Renal cortical epithelial cell (primary cell): ENCODE data around the gene FOXL3. TPM values are rescaled to one million over a fixed set of nuclear protein-coding genes. Genes with fewer than 3 reads are reported as not detected.
"Not testable (repeated sequence)": the region's sequence is repeated elsewhere in the genome, so short reads cannot be mapped to it uniquely, and the experiment has no call there.

Experiments used
- DNase-seq: peaks from one replicate; pipeline ENCODE4 v3.0.0-alpha.2; 2011; ENCODE audit warnings: low read depth
- total RNA-seq: library from RNA; depleted of rRNA; stranded (reverse); fragments of >200 nt; gene quantifications from 2 replicates; pipeline ENCODE4 v1.2.3, GENCODE V29; 2014

FOXL3 gene
- total RNA-seq, 1 donor from 2014 or later = not detected

DNA sequence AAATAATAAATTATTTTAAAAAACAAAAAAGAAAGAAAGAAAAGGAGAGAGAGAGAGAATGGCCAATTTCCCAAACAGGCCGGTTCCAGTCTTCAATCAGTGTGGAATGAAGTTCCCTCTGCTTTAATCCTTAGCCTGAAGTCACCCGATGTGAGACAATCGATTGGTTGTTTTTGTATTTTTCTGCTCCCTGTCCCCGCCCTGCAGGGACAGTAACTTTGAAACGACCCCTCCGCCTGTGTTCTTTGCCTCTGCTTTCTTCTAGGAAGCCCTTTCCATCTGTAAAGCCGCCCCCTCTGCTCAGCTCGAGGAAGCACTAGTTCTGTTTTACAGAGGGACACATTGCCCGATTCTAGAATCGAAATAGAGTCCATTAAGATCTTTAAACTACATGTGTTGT lies 33.4 kb downstream of the FOXL3 start:
- DNase-seq = no peak

DNA sequence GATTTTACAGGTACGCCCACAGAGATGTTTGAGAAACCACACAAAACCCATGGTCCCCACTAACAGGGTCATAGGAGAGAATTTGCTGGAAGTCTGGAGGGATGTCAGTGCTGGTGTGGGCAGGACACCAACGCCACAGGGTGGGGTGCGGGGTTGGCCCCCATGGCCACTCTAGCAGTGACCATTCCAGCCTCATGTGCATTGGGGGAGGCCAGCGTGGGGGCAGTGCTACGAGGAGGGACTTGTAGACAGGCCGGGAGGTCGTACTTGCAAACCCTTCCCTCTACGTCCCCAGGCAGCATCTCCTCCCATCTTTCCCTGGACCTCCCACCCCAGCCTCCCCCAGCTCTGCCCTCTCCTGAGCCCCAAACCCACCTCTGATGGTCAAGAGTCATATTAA lies 34.0 kb downstream of the FOXL3 start:
- DNase-seq = no peak

DNA sequence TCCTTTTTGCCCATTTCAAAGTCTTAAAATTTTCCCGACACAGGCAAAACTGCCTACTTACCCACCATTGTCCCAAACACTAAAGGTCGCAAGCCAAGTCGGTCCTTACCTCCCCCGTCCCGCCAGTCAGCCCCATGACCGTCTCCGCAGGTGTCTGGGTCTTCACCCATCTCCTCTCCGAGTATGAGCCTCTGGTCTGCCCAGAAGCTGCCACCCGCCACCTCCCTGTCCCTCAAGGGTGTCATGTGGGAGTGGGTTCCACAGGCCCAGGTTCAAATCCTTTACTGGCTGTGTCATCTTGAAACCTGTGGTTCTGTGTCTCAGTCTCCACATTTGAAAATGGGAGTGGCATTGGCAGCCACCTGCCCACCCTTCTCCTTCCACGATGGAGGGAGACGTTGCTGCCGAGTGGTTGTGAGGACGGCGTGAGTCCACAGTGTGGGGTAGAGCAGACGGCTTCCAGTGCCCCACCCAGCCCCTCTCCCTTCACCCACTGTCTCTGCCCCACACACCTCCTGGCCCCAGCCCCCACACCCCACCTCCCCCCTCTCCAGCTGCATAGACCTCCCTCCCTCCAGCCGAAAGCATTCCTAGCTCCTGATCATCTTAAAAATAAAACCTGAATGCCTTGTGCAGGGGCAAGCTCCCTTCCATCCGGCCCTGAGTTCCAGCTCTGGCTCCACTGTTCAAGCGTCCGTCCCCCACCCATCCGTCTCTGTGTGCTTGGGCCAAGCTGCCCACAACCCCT lies 35.3 kb downstream of the FOXL3 start:
- no peak for DNase-seq

DNA sequence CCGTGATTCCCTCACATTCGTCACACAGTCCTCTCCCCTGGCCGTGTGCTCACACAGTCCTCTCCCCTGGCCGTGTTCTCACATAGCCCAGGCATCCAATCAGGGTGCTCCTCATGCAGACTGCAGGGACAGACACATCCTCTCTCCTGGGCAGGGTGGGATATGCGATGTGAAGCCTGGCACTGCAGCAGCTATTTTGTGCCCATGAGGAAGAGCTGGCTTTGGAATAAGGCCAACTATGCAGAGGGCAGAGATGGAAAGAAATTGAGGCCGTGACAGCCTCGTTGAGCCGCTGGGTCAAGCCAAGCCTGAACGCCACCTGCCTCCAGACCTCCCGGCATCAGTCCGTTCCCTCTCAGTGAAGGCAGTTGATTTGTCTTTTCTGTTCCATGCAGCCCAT lies 35.8 kb downstream of the FOXL3 start:
- DNase-seq = no peak

DNA sequence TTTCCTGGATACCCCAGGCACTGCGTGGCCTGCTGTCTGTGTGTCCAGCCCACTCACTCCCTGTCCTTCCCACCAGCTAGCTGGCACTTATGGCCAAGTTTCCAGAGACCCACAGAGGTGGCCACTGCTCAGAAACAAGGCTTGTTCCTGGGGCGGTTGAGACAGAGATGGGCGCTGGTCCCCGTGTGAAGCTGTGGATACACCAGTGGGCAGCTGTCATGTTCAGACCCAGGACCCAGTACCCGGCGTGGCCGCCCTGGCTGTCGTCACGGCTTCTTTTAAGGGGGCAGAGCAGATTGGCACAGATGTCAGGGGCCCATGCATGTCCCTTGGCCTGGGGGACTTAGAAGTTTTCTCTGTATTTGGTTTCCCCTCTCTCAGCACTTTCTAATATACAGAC lies 36.3 kb downstream of the FOXL3 start:
- DNase-seq = no peak

DNA sequence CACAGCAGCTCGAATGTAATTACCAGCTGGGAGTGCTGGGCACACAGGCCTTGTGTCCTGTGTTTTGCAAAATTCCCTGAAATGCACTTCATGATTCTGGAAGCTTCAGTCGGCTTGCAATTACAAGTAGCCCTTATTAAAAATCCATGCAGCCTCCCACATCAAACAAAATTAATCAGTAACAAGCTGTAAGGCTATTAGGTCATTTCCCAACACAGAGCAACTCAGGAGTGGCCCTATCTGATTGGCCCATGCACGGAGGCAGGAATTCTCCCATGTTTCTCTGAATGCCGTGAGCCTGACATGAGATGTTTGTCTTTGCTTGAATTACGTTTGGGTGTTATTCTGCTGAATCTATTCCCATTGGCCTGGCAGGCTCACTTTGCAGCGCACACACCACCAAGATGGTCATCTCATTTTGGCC lies 36.9 kb downstream of the FOXL3 start:
- DNase-seq = peak; percentile 98

DNA sequence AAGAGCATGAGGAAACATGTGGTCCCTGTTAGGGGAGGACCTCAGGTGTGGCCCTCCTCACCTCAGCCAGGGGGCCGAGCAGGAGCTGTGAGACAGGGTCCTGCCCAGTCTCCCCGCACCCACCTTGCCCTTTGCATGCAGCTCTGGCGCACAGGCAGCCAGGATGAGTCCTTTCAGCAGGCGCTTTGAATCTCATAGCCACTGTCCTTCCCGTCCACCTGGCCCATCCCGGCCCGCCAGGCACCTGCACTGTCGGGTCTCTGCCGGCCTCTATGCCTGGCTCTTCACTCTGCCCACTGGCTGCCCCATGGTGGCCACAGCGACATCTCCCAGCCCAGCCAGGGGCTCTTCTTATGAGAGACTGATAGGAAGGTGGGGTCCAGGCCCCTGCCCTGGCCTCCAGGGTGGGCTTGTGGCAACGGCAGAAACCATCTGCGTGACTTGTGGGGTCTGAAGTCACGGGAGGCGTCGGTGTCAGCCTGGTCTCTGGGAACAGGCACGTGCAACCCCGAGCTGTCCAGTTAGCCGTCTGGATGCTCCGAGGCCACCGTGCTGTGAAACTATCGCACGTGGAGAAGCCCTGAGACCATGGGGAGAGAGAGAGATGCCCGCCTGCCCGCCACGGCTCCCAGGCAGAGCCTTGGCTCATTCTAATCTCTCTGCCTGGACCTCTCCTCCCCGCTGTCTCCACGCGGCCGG lies 37.4 kb downstream of the FOXL3 start:
- DNase-seq = no peak

DNA sequence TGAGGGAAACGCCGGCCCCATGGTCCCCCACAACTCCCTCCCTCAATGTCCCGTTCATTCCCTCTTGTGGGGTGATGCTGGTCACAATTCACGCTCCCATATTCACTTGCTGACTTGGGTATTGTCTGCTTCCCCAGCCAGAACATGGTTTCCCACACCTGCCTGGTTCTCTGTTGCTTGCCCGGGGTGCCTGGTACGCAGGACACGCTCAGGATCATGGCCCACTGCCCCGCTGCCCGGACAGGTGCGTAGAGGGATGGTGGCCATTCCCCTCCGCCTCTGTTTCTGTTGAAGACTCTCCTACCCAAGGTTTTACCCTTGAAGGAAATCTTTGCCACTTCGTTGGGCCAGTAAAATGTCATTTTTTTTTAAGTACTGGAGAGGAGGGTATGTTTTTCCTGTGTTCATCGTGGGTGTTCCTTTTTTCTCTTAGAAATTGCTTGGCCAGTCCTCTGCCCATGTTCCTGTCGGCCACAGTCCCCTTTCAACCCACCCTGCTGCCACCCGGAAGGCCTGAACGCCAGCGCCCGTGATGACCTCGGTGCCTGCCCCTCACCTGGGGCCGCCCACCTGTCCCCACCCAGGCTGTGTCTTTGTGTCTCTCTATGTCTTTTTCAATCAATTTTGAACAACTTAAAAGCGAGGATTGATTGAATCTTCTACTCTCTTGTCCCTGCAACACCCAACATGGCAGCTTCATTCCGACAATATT lies 38.2 kb downstream of the FOXL3 start:
- DNase-seq = no peak

DNA sequence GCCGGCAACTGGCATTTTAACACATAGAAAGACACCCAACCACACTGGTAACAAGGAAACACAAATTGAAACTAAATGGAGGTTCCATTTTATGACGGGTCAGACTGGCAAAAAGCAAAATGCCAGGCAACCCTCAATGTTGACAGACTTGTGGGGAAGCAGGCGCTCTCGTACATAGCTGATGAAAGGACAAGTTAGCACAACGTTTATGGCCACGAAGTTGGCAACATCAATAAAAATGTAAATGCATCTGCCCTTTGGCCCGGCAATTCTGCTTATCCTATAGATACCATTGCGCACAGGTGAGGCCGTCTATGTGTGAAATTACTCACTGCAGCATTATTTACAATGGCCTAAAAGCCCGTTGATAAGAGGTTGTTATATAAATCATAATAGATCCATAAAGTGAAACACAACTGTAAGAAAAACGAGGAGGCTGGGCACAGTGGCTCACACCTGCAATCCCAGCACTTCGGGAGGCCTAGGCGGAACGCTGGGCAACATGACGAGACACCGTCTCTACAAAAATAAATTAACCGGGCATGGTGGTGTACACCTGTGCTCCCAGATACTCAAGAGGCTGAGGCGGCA lies 39.8 kb downstream of the FOXL3 start:
- DNase-seq = no peak

DNA sequence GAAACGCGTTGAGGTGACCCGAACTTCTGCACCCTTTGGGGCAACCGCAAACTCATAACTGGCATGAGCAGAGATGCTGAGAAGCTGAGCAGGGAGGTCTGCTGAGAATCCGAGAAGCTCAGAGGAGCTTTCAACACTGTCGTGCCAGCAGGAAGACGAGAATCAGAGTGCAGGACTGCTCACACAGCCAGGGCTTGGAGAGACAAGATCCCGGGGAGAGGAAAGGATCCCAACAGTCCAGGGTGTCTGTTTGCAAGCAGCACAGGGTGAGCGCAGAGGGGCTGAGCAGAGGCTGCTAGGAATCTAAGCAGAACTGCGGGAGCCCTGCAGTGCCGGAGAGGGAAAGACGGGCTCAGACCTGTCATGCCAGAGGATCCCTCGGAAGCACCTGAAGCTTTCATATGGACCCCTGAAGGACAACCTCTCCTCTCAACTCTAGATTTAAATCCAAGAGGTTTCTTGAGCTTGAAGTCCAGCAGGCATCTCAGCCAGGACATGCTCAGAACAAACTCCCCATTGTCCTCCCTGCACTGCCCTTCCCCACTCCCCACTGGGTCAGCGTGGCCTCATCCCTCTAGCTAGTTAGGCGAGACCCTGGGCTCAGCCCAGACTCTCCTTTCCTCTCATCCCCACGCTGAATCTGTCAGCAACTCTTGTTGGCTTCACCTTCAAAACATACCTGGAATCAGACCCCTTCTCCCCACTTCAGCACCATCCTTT lies 40.7 kb downstream of the FOXL3 start:
- DNase-seq = no peak

DNA sequence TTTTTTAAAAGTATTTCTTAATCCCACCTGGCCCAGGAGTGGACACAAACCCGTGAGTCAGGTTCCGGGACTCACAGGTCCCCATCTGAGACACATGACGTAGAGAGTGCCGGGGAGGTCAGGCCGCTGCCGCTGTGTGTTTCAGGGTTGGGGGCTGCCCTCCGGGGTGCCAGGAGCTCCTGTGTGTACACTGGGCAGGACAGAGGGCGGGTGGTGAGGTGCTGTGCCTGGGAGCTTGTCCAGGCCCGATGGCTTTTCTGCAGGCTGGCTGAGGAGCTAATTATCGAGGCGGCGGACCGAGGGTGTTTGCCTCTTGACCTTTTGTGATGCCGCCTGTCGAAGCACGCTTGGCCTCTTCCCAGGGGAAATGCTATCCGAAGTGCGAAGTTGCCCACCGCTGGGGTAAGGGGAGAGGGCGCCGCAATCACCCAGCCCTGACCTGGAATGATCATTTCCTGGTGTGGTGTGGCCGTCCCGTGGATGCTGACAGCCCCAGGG lies 42.1 kb downstream of the FOXL3 start:
- DNase-seq = no peak

DNA sequence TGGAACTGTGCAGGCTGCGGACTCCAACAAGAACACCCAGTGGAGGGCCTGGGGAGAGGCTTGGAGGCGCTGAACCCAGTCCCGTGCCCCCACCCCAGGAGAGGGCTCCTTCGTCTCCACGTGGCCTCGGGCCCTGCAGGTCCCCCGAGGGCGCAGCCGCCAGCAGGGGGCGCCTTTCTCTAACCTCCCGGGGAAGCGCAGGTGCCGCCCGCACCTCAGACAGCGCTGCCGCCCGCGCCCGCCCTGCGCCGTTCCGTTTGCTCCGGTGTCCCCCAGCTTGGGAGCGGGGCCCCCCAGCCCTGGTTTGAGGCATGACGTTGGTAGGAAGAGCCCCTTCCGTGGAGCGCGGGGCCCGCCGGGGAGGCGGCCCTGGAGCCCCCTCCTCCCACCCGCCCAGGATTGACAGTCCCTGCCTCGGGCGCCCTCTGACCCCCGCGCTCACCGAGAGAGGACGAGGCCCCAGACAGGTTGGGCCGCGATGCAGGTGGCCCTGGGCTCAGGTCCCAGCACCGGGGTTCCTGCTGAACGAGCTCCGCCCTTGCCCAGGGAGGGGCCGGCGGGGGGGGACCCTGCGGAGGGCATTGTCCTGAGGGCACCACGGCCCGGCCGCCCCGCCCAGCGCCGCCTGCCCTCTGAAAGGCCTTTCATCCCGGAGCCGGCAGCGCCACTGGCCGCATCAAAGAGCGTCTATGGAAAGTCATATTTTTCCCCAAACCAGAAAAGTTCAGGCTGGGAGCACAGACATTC lies 42.8 kb downstream of the FOXL3 start:
- peak; percentile 25 for DNase-seq

DNA sequence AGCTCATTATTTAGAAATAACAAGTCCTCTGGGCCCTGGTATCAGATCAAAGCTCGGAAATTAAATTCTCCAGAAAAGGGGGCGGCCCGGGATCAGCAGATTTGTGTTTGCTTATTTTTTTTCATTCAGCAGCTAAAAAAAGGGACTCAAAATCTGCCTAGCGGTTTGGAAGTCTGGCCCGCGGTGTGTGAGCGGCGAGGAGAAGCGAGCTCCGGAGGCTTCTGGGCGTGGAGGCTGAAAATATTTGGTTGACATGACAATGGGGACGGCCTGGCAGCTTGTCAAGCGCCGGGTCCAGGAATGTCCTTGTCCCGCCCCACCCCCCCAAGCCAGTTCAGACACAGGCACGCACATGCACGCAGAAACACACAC lies 43.4 kb downstream of the FOXL3 start:
- no peak for DNase-seq

DNA sequence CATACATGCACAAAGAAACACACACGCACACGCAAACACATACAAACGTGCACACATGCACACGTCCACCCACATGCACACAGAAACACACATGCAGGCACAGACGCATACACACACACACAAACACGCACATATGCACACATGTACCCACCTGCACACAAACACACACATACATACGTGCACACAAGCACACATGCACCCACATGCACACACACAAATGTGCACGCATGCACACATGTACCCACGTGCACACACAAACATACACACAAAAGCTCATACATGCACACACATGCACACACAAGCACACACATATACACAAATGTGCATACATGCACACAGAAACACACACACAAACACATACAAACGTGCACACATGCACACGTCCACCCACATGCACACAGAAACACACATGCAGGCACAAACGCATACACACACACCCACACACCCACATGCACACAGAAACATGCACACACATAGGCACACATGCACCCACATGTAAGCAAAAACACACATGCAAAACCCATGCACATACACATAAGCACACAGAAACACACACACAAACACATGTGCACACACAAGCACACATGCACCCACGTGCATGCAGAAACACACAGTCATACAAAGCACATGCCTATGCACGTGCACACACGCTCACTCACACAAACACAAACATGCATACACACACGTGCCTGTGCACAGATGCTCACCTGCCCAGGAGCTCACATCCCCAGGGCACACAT lies 44.8 kb downstream of the FOXL3 start:
- no peak for DNase-seq

DNA sequence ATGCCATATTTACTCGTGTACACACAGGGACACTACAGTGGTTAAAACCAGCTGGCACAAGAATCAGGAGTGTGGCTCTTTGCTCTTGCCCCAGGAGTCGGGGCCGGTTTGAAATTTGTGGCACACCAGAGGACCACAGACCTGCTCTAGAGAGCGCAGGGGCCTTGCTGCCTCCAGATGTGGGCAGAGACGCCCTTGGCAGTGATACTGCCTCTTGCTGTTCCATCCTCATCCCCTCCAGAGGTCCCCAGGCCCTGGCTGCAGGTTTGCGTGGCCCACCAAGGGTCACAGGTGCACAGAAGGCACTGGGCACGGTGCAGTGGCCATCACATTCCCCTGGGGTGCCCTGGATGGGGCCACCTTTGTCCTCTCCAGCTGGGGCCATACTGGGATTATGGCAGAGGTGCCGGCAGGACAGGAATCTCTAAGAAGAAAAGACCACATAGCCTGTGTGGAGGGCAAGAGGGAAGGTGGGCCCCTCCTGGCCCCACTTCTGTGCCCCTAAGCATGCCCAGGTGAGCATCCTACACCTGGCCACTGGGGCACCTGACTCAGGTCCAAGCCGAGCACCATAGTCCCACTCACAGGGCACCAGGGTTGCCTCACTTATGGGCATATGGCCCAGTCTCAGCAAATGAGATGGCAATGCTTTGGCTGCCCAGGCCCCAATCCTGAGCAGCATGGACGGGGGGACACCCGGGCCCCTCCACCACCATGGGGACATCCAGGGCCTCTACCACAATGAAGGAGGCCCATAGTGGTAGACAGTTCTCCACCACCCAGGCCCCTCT lies 45.6 kb downstream of the FOXL3 start:
- DNase-seq = no peak

DNA sequence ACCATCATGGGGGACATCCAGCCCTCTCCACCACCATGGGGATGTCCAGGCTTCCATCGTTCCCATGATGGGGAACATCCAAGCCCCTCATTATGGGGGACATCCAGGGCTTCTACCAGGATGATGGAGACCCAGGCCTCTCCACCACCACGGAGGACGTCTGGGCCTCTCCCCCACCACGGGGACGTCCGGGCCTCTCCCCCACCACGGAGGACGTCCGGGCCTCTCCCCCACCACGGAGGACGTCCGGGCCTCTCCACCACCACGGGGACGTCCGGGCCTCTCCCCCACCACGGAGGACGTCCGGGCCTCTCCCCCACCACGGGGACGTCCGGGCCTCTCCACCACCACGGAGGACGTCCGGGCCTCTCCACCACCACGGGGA lies 46.2 kb downstream of the FOXL3 start:
- not testable (repeated sequence) for DNase-seq

DNA sequence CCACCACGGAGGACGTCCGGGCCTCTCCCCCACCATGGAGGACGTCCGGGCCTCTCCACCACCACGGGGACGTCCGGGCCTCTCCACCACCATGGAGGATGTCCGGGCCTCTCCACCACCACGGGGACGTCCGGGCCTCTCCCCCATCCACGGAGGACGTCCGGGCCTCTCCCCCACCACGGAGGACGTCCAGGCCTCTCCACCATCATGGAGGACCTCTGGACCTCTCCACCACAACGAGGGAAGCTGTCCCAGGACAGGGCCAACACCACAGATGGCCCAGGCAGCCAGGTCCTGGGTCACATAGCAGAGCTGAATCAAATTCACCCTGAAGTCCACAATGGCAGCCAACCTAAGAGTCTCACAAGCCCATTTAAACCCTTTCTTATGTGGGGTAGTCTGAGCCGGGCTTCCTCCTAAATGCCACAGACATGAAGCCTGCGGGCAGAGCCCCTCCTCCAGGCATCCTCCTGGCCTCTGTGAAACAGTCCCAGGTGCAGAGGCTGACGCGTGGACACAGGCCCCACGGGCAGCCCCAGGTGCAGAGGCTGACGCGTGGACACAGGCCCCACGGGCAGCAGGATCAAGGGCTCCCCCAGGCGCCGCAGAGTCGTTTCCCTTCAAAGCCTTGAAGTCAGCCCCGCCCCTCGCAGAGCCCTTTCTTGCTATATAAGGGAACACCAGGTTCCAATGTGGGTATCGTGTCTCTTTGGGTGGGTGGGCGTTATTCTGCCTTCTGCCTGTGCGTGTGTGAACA lies 47.0 kb downstream of the FOXL3 start:
- no peak for DNase-seq

DNA sequence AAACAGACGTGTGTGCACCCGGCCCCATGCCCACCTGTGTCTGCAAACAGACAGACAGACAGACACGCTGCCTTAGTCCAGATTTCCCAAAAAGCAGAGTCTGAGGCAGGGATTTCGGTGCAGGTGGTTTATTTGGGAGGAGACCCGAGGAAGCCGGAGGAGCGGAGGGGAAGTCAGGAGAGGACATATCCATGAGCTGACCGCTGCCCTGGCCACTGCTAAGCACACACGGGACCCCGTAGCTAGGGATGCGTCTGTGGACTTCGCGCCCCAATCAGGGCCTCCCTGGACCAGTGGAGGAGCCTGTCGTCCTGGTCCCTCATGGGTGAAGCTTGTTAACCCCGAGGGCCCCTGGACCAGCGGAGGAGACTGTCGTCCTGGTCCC lies 47.6 kb downstream of the FOXL3 start:
- DNase-seq = no peak
